Ishikawa (cell line): ENCODE results near the gene ZBTB11.

Source experiments
- EGR1 ChIP-seq: IDR thresholded peaks from 2 replicates; pipeline ENCODE4 v1.6.1; 2012
- EP300 ChIP-seq: IDR thresholded peaks from 2 replicates; pipeline ENCODE4 v1.6.1; 2012; ENCODE audit warnings: borderline replicate concordance
- RAD21 ChIP-seq: IDR thresholded peaks from 2 replicates; pipeline ENCODE4 v1.6.1; 2012; ENCODE audit warnings: low read depth
- REST ChIP-seq: IDR thresholded peaks from 2 replicates; pipeline ENCODE4 v1.6.1; 2012; ENCODE audit warnings: low read depth, mild to moderate bottlenecking
- TAF1 ChIP-seq: IDR thresholded peaks from 2 replicates; pipeline ENCODE4 v1.6.1; 2012; ENCODE audit warnings: low read depth, mild to moderate bottlenecking
- ZBTB7A ChIP-seq: IDR thresholded peaks from 2 replicates; pipeline ENCODE4 v1.6.1; 2012; ENCODE audit warnings: low read depth
- TF ChIP-seq, protein P1 (sequence below): IDR thresholded peaks from 2 replicates; pipeline ENCODE4 v1.6.1; 2012

DNA sequence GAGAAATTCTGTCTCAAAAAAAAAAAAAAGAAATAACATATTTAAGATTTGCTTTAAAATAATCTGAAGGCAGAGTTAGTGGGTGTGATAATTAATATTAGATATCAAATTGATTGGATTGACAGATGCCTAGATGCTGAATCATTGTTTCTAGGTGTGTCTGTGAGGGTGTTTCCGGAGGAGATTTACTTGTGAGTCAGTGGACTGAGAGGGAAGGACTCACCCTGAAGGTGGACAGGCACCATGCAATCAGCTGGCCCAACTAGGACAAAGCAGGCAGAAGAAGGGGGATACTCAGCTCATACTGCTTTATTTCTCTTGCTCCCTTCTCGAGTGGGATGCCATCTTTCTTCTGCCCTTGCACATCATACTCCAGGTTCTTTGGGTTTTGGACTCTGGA is 26.2 kb upstream of the ZBTB11 start:
- no peak for TF ChIP-seq TAF1
- TF ChIP-seq ZBTB7A = no peak
- TF ChIP-seq, protein P1, sequence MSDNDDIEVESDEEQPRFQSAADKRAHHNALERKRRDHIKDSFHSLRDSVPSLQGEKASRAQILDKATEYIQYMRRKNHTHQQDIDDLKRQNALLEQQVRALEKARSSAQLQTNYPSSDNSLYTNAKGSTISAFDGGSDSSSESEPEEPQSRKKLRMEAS = no peak
- TF ChIP-seq REST = no peak
- no peak for TF ChIP-seq RAD21
- TF ChIP-seq EGR1 = no peak
- no peak for TF ChIP-seq EP300
